NT2/D1 (cell line): Measurements from ENCODE around the gene PHF3.

Experiments used
- YY1 ChIP-seq: IDR thresholded peaks from 2 replicates; pipeline ENCODE4 v1.6.1; 2011; ENCODE audit not compliant: insufficient read length, insufficient read depth
- ZNF274 ChIP-seq: IDR thresholded peaks from 2 replicates; pipeline ENCODE4 v1.6.1; 2011; ENCODE audit warnings: mild to moderate bottlenecking, low read depth, low read length

GRCh38 chr6:63636518-63637021, 968 bp downstream of the PHF3 start:
- TF ChIP-seq ZNF274 (no peak), YY1 (no peak)
